ENCODE results near the gene DAAM1. TPM values are rescaled to one million over a fixed set of nuclear protein-coding genes. Genes with fewer than 3 reads are reported as not detected.
A peak's percentile ranks its signal among the peaks of the same experiment; 100 is the strongest.

DAAM1 gene
- total RNA-seq, 2 experiments from 2014 or later, result 18.2 to 20.0 TPM

DNA sequence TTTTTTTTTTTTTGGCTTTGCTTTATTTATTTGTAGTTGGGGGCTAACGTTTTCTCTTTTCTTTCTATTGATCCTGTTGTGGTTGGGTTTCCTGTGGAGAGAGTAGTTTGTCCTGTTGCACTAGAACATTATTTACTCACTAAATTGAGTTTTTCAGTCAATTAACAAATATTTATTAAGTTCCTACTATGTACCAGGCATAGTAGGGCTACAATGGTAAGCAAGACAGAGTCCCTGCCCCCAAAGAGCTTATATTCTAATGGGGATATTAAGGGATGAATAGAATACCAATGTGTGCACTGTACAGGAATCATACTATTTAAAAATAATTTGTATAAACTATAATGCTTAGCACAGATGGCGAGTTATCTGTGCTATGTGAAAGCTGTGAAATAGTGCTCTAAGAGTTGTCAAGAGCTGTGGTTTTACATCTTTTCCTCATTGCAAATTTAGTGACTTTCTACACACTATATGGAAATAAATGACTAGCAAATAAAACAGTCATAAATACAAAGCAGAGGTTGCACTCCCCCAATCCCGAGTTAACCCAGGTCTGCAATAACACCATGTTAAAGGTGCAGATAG lies 181.8 kb downstream of the DAAM1 start:
- no peak overlapping the region for H3K4me3 Mint-ChIP-seq
- ChIA-PET POLR2A (no interaction called here), CTCF (interaction anchor here (0.7 kb wide), 2 partner anchors 39 to 44 kb away, joined by 3 to 4 read pairs; no protein-coding TSS in a partner anchor)
- no peak for DNase-seq
- H3K4me1 Mint-ChIP-seq, result no peaks in the 10 kb centered on the region
- peaks cover 10% of the 10 kb centered on the region for H3K36me3 Mint-ChIP-seq (ENCODE audit: low read depth)
- no peak overlapping the region for H3K27ac Mint-ChIP-seq
- no peaks in the 10 kb centered on the region for H3K9me3 Mint-ChIP-seq
- no peaks in the 10 kb centered on the region for H3K27me3 Mint-ChIP-seq

DNA sequence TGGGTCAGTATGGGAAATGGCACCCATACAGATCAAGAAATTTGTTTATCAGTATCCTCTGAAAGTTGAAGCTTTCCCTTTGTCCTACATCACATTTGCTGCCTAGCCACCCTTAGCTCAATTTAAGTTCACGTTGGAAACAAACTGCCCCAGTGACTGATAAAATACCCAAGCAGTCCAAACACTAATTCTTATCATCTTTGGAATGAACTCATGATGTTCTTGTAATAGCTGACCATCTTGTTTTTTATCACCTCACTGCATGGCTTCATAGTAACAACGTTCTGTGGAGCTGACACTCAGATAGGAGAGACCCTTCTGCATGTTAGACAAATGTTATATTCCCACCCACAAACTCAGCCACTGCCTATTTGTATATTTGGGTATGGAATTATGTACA lies 183.3 kb downstream of the DAAM1 start:
- Mint-ChIP-seq H3K4me1 (no peaks in the 10 kb centered on the region), H3K27me3 (peaks cover 2% of the 10 kb centered on the region), H3K4me3 (no peak overlapping the region), H3K9me3 (no peaks in the 10 kb centered on the region), H3K27ac (no peak overlapping the region), H3K36me3 (ENCODE audit: low read depth) (peaks cover 9% of the 10 kb centered on the region)
- POLR2A ChIA-PET, result interaction anchor here (0.7 kb wide), 1 partner anchor 1065 kb away, joined by 3 read pairs; no protein-coding TSS in a partner anchor
- CTCF ChIA-PET, result no interaction called here
- no peak for DNase-seq

DNA sequence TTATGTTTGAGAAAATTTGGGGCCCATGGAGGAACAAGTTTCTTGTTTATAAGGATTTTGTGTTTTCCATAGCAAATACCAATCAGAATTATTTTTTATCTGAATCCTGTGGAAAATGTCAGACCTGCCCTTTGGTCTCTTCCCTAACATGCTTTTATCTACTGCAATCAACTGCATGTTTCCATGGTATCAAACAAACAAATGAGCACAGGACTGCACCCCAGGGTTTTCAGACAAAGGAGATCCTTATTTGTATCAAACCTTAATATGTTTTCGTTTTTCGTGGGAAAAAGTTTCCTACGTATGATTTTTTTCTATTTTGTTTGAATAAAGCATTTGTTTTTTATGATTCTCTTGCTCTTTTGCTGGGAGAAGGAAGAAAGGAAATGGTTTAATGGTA lies 185.6 kb downstream of the DAAM1 start:
- Mint-ChIP-seq H3K4me1 (no peaks in the 10 kb centered on the region), H3K4me3 (no peak overlapping the region), H3K27me3 (peaks cover 2% of the 10 kb centered on the region), H3K36me3 (ENCODE audit: low read depth) (peaks cover 2% of the 10 kb centered on the region), H3K27ac (no peak overlapping the region), H3K9me3 (no peaks in the 10 kb centered on the region)
- no peak for DNase-seq
- CTCF ChIA-PET, result no interaction called here
- POLR2A ChIA-PET, result no interaction called here

DNA sequence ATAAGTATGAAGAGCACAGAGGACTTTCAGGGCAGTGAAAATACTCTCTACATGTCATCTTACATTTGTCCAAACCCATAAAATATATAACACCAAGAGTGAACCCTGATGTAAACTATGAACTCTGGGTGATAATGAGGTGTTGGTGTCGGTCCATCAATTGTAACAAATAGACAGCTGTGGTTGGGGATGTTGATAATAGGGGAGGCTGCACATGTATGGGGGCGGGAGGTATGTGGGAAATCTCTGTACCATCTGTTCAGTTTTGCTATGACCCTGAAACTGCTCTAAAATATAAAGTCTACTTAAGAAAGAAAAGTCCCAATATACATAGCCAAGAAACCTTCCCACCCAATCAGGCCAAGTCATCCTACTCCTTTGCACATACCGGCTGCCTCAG lies 188.2 kb downstream of the DAAM1 start:
- ChIA-PET POLR2A (no interaction called here), CTCF (no interaction called here)
- no peak overlapping the region for H3K4me3 Mint-ChIP-seq
- no peak overlapping the region for H3K27ac Mint-ChIP-seq
- H3K9me3 Mint-ChIP-seq, result no peaks in the 10 kb centered on the region
- H3K4me1 Mint-ChIP-seq, result no peaks in the 10 kb centered on the region
- H3K27me3 Mint-ChIP-seq, result peaks cover 11% of the 10 kb centered on the region
- H3K36me3 Mint-ChIP-seq (ENCODE audit: low read depth), result no peaks in the 10 kb centered on the region
- DNase-seq, result no peak

DNA sequence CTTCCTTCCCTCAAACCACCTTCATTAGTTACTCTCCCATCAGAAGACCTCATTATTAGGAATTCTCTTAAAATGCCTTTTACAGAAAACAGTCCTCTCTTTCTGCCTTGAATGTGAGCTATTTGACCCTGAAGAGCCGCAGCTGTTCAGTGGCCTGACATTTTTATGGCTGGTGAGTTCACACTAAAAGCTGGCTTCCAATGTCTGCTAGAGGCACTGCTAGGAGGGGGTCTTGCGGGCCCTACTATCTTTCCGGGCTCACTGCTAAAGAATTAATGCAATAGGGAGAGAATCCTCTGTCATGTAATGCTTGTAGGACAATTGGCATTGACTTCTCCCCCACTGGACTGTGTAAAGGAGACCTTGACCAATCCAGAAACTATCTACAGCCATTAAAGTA lies 189.0 kb downstream of the DAAM1 start:
- no peaks in the 10 kb centered on the region for H3K36me3 Mint-ChIP-seq (ENCODE audit: low read depth)
- no peak overlapping the region for H3K4me3 Mint-ChIP-seq
- peaks cover 15% of the 10 kb centered on the region for H3K27me3 Mint-ChIP-seq
- peaks cover 2% of the 10 kb centered on the region for H3K9me3 Mint-ChIP-seq
- ChIA-PET CTCF (no interaction called here), POLR2A (no interaction called here)
- no peak overlapping the region for H3K27ac Mint-ChIP-seq
- DNase-seq, result no peak
- H3K4me1 Mint-ChIP-seq, result no peaks in the 10 kb centered on the region

DNA sequence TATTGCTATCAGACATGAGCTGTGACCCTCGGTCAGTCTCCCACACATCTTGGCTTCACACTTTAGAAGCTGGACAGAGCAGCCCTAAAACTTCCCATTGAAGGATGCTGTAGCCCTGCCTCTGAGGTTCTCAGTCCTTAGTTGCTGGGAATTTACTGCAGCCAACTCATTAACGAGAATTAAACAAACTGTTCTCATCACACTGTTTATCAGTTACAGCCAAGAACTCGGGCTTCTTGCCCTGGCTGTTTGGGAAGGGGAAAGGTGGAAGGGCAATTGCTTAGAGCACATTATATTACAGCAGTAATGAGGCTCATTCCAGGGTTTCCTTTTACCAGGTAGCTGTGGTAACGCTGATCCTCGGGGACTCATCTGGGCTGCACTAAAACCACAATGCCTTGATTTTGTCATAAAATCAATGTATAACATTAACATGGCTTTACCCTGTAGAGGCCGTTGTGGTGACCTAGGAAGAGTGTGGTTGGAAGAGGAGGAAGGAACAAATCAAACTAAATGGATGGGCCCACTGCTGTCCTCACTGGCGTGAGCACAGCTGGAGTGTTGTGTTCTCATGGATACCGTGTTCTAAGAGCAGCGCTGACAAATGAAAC lies 189.6 kb downstream of the DAAM1 start:
- CTCF ChIA-PET, result interaction anchor here (0.8 to 1.3 kb wide), 2 partner anchors 22 to 31 kb away, joined by 3 read pairs; no protein-coding TSS in a partner anchor
- H3K4me1 Mint-ChIP-seq, result no peaks in the 10 kb centered on the region

DNA sequence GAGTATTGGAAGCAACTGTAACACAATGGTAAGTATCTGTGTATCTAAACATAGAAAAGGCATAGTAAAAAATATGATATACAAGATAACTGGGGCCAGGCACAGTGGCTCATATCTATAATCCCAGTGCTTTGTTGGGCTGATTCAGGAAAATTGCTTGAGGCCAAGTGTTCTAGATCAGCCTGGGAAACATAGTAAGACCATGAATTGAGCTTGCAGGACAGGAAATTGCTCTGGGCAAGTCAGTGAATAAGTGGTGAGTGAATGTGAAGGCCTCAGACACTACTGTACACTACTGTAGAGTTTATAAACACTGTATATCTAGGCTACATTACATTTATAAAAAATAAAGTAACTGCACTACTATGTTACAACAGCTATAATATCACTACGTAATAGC lies 201.5 kb downstream of the DAAM1 start:
- Mint-ChIP-seq H3K36me3 (ENCODE audit: low read depth) (no peaks in the 10 kb centered on the region), H3K9me3 (peaks cover 9% of the 10 kb centered on the region), H3K4me1 (no peaks in the 10 kb centered on the region), H3K4me3 (no peak overlapping the region), H3K27me3 (peaks cover 13% of the 10 kb centered on the region), H3K27ac (no peak overlapping the region)
- POLR2A ChIA-PET, result no interaction called here
- CTCF ChIA-PET, result no interaction called here
- no peak for DNase-seq

More for the DNA sequence above, 189.6 kb downstream of the DAAM1 start:
- H3K9me3 Mint-ChIP-seq, result peaks cover 3% of the 10 kb centered on the region
- no peak for DNase-seq
- no peak overlapping the region for H3K4me3 Mint-ChIP-seq
- H3K36me3 Mint-ChIP-seq (ENCODE audit: low read depth), result no peaks in the 10 kb centered on the region
- POLR2A ChIA-PET, result no interaction called here
- peaks cover 21% of the 10 kb centered on the region for H3K27me3 Mint-ChIP-seq
- H3K27ac Mint-ChIP-seq, result no peak overlapping the region

DNA sequence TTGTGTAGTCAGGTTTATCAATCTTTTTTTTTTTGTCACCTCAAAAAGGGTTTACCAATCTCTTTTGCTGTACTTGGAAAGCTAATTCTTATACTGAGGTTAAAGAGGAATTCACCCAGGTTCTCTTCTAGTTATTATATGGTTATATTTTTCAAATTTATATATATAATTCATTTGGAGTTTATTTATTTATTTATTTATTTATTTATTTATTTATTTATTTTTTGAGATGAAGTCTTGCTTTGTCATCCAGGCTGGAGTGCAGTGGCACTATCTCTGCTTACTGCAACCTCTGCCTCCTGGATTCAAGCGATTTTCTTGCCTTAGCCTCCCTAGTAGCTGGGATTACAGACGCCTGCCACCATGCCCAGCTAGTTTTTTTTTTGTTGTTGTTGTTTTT lies 202.9 kb downstream of the DAAM1 start:
- no peak overlapping the region for H3K4me3 Mint-ChIP-seq

DNA sequence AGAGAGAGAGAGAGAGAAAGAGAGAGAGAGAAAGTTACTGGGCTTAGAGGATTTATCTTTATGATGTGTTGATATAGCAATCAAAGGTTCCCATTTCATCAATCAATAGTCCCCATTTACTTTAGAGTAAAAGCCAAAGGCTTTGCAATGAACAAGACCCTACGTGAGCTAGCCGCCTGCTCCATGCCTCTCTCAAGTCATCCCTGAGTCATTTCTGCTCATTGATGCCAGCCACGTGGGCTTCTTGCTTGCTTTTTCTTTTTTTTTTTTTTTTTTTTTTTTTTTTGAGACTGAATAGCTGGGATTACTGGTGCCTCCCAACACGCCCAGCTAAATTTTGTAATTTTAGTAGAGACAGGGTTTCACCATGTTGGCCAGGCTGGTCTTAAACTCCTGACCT lies 205.8 kb downstream of the DAAM1 start:
- peaks cover 2% of the 10 kb centered on the region for H3K27me3 Mint-ChIP-seq
- H3K27ac Mint-ChIP-seq, result no peak overlapping the region
- H3K4me3 Mint-ChIP-seq, result no peak overlapping the region
- peaks cover 10% of the 10 kb centered on the region for H3K4me1 Mint-ChIP-seq
- no peaks in the 10 kb centered on the region for H3K36me3 Mint-ChIP-seq (ENCODE audit: low read depth)
- no peak for DNase-seq
- POLR2A ChIA-PET, result no interaction called here
- no peaks in the 10 kb centered on the region for H3K9me3 Mint-ChIP-seq
- CTCF ChIA-PET, result no interaction called here

More for the DNA sequence above, 202.9 kb downstream of the DAAM1 start:
- Mint-ChIP-seq H3K4me1 (no peaks in the 10 kb centered on the region), H3K27me3 (peaks cover 7% of the 10 kb centered on the region), H3K27ac (no peak overlapping the region), H3K9me3 (peaks cover 4% of the 10 kb centered on the region), H3K36me3 (ENCODE audit: low read depth) (no peaks in the 10 kb centered on the region)
- DNase-seq, result no peak
- POLR2A ChIA-PET, result no interaction called here
- CTCF ChIA-PET, result interaction anchor here (0.7 kb wide), 1 partner anchor 15 kb away, joined by 3 read pairs; no protein-coding TSS in a partner anchor

DNA sequence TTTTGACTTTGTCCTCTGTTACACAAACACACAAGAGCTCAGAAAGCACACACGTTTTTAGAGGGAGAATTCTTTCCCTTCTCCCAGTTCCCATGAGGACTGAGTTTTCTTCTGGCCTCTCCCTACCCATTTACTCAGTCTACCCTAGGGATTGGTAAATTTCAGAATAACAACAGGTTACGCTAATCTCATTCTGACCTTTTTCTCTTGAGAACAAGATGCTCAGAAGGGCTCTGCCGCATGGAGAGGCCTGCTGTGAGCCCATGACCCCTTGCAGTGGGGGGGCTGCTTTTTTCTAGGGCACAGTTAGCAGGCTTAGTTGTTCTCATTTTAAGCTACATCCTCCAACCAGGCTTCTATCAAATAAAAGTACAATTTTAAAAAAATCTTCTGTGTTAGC lies 207.2 kb downstream of the DAAM1 start:
- Mint-ChIP-seq H3K27me3 (peaks cover 4% of the 10 kb centered on the region), H3K4me3 (no peak overlapping the region), H3K4me1 (peaks cover 11% of the 10 kb centered on the region), H3K9me3 (no peaks in the 10 kb centered on the region), H3K27ac (no peak overlapping the region), H3K36me3 (ENCODE audit: low read depth) (no peaks in the 10 kb centered on the region)
- POLR2A ChIA-PET, result no interaction called here
- CTCF ChIA-PET, result no interaction called here
- no peak for DNase-seq

DNA sequence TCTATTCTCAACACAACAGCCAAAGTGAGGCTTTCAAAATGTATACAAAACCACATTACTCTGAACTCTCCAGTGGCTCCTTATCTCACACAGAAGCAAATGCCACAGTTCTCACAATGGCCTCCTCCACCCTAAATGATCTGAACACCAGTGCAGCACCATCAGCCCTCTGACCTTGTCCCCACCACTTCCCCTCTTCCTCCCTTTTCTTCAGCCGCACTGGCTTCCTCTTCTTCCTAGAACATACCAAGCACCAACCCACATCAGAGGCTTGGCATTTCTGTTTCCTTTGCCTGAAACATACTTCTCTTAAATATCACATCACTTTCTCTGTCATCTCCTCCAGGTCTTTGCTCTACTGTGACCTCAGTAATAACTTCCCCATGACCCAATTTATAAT lies 210.4 kb downstream of the DAAM1 start:
- Mint-ChIP-seq H3K4me1 (peaks cover 11% of the 10 kb centered on the region), H3K27ac (peak overlapping the region; percentile 4), H3K9me3 (peaks cover 5% of the 10 kb centered on the region), H3K4me3 (peak overlapping the region; percentile 1), H3K27me3 (peaks cover 26% of the 10 kb centered on the region), H3K36me3 (ENCODE audit: low read depth) (peaks cover 4% of the 10 kb centered on the region)
- CTCF ChIA-PET, result no interaction called here
- peak; percentile 46 for DNase-seq
- POLR2A ChIA-PET, result no interaction called here

DNA sequence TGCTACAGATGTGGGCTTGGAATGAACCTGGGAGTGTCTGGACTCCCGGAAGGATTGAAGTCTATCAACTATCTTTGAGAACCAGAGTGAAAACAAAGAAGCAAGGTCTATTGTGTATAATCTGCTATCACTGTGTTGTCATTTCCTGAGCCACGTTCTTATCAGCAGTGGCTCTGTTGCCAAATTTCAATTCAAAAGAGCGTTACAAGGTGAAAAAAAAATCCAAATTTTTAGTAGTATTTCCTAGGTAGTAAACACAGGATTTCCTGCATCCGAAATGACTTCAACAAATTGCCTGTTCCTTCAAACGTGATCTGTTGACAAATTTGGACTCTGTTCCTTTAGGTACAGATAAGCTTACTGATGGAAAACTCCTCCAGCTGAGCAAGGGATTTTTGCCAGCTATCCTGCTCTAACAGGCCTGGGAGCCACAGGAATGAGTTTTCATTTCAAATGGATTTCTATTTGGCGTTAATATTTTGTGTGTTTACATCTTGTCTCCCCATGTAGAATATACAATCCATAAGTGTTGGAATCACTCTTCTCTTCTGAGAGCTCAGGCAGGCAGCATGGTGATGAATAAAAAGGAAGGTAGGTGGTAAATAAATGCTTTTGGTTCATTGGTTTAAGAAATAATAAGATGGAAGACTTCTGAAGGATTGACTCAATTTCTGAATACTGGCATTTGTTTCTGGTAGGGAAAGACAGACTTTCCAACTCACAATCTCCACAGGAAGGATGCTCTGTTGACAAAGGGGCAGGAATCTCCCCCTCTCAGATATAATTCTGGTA lies 218.2 kb downstream of the DAAM1 start:
- Mint-ChIP-seq H3K4me1 (no peaks in the 10 kb centered on the region), H3K36me3 (ENCODE audit: low read depth) (peaks cover 4% of the 10 kb centered on the region), H3K27ac (no peak overlapping the region), H3K27me3 (peaks cover 30% of the 10 kb centered on the region), H3K4me3 (no peak overlapping the region), H3K9me3 (peaks cover 11% of the 10 kb centered on the region)
- no peak for DNase-seq
- ChIA-PET POLR2A (no interaction called here), CTCF (interaction anchor here (0.6 kb wide), 1 partner anchor 15 kb away, joined by 3 read pairs; no protein-coding TSS in a partner anchor)

DNA sequence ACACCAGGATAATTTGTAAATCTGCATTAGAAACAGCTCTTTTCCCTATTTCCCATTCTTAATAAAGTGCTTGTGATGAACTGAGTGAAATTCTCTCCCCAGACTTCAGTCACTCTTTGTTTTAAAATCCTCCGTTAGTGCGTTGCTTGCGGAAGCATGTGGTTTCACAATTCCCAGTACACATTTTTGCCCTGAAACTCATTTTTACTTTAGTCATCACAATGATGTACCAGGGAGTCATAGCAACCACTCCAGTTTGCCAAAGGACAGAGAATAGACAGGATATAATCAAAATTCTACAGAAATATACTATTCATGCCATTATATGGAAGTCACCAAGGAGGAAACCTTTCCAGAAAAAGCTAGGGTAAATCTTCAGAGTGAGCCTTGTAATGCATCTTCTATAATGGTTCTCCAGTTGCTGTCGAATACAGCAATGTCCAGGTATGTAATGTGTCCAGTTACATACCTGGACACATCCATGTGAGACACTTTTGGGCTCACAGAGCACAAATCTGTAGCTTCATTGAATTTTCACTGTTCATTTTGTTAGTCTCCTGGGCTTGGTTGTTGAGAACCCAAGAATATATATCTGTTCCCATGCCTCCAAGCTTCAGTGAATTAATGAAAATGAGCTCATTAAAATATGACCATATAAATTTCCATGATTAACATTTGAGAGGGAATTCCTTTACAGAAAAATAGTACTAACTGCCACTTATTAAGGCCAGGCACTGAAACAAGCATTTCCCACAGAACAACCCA lies 219.0 kb downstream of the DAAM1 start:
- H3K9me3 Mint-ChIP-seq, result peaks cover 11% of the 10 kb centered on the region
- ChIA-PET POLR2A (no interaction called here), CTCF (no interaction called here)
- peaks cover 28% of the 10 kb centered on the region for H3K27me3 Mint-ChIP-seq
- no peak overlapping the region for H3K4me3 Mint-ChIP-seq
- H3K36me3 Mint-ChIP-seq (ENCODE audit: low read depth), result peaks cover 4% of the 10 kb centered on the region
- no peak overlapping the region for H3K27ac Mint-ChIP-seq
- no peaks in the 10 kb centered on the region for H3K4me1 Mint-ChIP-seq
- DNase-seq, result no peak

Data from activated CD4-positive, alpha-beta T cell treated with anti-CD3 and anti-CD28 coated beads, Interleukin-2, amount 10 ng/mL, durations not matched to agents 7 days and 5 days (primary cell).